ENCODE results near the gene TMEM53.

The TMEM53 gene

GRCh38 chr1:44621841-44622286, 52.4 kb downstream of the TMEM53 start:
- H3K23ac ChIP-seq (ENCODE audit: low read length), result no peak overlapping the region
- no peak for DNase-seq
- no peak overlapping the region for H3K27ac ChIP-seq (ENCODE audit: low read depth, low read length)
- no peak overlapping the region for H3K4me3 ChIP-seq (ENCODE audit: low read length)
- no peak overlapping the region for H4K5ac ChIP-seq (ENCODE audit: low read length)
- H2BK120ac ChIP-seq (ENCODE audit: low read depth, low read length), result no peak overlapping the region
- no peaks in the 10 kb centered on the region for H3K36me3 ChIP-seq (ENCODE audit: control insufficient read depth, insufficient read depth, low read length)
- H3K79me2 ChIP-seq (ENCODE audit: control insufficient read depth, insufficient read depth, low read length), result no peaks in the 10 kb centered on the region
- no peak overlapping the region for H4K8ac ChIP-seq (ENCODE audit: low read depth, low read length)
- H2BK15ac ChIP-seq (replicated peaks; ENCODE audit: low read depth), result no peak overlapping the region
- H3K18ac ChIP-seq (ENCODE audit: low read length), result no peak overlapping the region
- H3K79me1 ChIP-seq (ENCODE audit: low read length), result no peaks in the 10 kb centered on the region
- peaks cover under 1% of the 10 kb centered on the region for H3K27me3 ChIP-seq (ENCODE audit: insufficient read depth, low read length, poor library complexity)
- H2BK5ac ChIP-seq (ENCODE audit: low read length), result no peak overlapping the region
- no peaks in the 10 kb centered on the region for H3K4me1 ChIP-seq (ENCODE audit: control insufficient read depth, low read depth, low read length)
- no peak overlapping the region for H3K9ac ChIP-seq (ENCODE audit: low read length)
- no peak overlapping the region for H3K4ac ChIP-seq (ENCODE audit: low read depth, low read length)
- no CpG with 5 or more reads among the region's 15 CpGs for WGBS (ENCODE audit: extremely low coverage, insufficient coverage, low lambda C conversion rate)
- no peak overlapping the region for H3K4me2 ChIP-seq (ENCODE audit: low read length)
- H2AK5ac ChIP-seq (ENCODE audit: low read length), result no peak overlapping the region
- no peak overlapping the region for H3K56ac ChIP-seq (ENCODE audit: low read length)

- Histone ChIP-seq H3K4me3 (ENCODE audit: low read length) (no peak overlapping the region), H3K9ac (ENCODE audit: low read length) (no peak overlapping the region), H3K36me3 (ENCODE audit: control insufficient read depth, insufficient read depth, low read length) (no peaks in the 10 kb centered on the region), H3K4me1 (ENCODE audit: control insufficient read depth, low read depth, low read length) (no peaks in the 10 kb centered on the region), H2AK5ac (ENCODE audit: low read length) (no peak overlapping the region), H2BK15ac (replicated peaks; ENCODE audit: low read depth) (no peak overlapping the region), H3K56ac (ENCODE audit: low read length) (no peak overlapping the region), H3K23ac (ENCODE audit: low read length) (no peak overlapping the region), H3K79me2 (ENCODE audit: control insufficient read depth, insufficient read depth, low read length) (no peaks in the 10 kb centered on the region), H3K79me1 (ENCODE audit: low read length) (no peaks in the 10 kb centered on the region), H2BK120ac (ENCODE audit: low read depth, low read length) (no peak overlapping the region), H4K8ac (ENCODE audit: low read depth, low read length) (no peak overlapping the region), H2BK5ac (ENCODE audit: low read length) (no peak overlapping the region), H3K27me3 (ENCODE audit: insufficient read depth, low read length, poor library complexity) (peaks cover 3% of the 10 kb centered on the region), H4K5ac (ENCODE audit: low read length) (no peak overlapping the region), H3K27ac (ENCODE audit: low read depth, low read length) (no peak overlapping the region), H3K4ac (ENCODE audit: low read depth, low read length) (no peak overlapping the region), H3K18ac (ENCODE audit: low read length) (no peak overlapping the region), H3K4me2 (ENCODE audit: low read length) (no peak overlapping the region)
- no CpG with 5 or more reads among the region's 3 CpGs for WGBS (ENCODE audit: extremely low coverage, insufficient coverage, low lambda C conversion rate)
- DNase-seq, result no peak
Measured at GRCh38 chr1:44620072-44620471, 54.2 kb downstream of the TMEM53 start.

DNA sequence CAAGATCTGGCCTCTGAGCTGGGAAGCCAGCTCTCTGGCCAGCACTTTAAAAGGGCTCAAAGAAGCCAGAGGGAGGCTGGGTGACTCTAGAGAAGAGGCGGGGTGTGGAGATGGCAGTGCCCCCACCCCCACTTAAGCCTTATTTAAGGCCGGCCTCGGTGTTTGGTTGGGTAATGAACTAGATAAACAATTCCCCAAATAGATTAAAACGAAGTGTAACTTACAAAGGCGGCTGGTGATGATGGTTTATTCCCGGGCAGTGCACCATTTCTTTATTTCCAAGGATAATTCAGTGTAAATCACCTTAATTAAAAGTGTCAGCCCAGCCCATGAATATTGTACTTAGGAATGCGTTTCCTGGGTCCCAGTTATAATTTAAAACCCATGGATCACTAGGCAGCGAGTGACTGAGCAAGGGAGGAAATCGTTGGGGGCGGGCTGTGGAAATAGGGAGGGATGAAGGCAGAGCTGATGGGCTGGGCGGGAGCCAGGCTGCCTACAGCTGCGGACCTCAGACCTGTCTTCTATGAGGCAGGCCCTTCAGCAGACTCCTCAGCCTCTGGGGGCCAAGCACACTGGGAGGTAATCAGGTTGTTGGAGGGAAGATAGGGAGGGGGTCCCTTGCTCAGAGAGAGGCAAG, 54.9 kb downstream of the TMEM53 start:
- Histone ChIP-seq H3K56ac (ENCODE audit: low read length) (no peak overlapping the region), H2BK5ac (ENCODE audit: low read length) (no peak overlapping the region), H3K4me1 (ENCODE audit: control insufficient read depth, low read depth, low read length) (no peaks in the 10 kb centered on the region), H4K5ac (ENCODE audit: low read length) (no peak overlapping the region), H3K23ac (ENCODE audit: low read length) (no peak overlapping the region), H3K4ac (ENCODE audit: low read depth, low read length) (no peak overlapping the region), H3K9ac (ENCODE audit: low read length) (no peak overlapping the region), H3K79me2 (ENCODE audit: control insufficient read depth, insufficient read depth, low read length) (no peaks in the 10 kb centered on the region), H3K27me3 (ENCODE audit: insufficient read depth, low read length, poor library complexity) (peaks cover 3% of the 10 kb centered on the region), H2AK5ac (ENCODE audit: low read length) (no peak overlapping the region), H4K8ac (ENCODE audit: low read depth, low read length) (no peak overlapping the region), H3K36me3 (ENCODE audit: control insufficient read depth, insufficient read depth, low read length) (no peaks in the 10 kb centered on the region), H3K79me1 (ENCODE audit: low read length) (no peaks in the 10 kb centered on the region), H3K27ac (ENCODE audit: low read depth, low read length) (no peak overlapping the region), H2BK15ac (replicated peaks; ENCODE audit: low read depth) (no peak overlapping the region), H3K18ac (ENCODE audit: low read length) (no peak overlapping the region), H3K4me3 (ENCODE audit: low read length) (no peak overlapping the region), H3K4me2 (ENCODE audit: low read length) (no peak overlapping the region), H2BK120ac (ENCODE audit: low read depth, low read length) (no peak overlapping the region)
- DNase-seq, result no peak
- WGBS (ENCODE audit: extremely low coverage, insufficient coverage, low lambda C conversion rate), result no CpG with 5 or more reads among the region's 12 CpGs

- no peak overlapping the region for H2BK120ac ChIP-seq (ENCODE audit: low read depth, low read length)
- H3K4ac ChIP-seq (ENCODE audit: low read depth, low read length), result no peak overlapping the region
- no peak overlapping the region for H4K5ac ChIP-seq (ENCODE audit: low read length)
- H2BK5ac ChIP-seq (ENCODE audit: low read length), result no peak overlapping the region
- WGBS (ENCODE audit: extremely low coverage, insufficient coverage, low lambda C conversion rate), result no CpG with 5 or more reads among the region's 1 CpG
- no peaks in the 10 kb centered on the region for H3K79me1 ChIP-seq (ENCODE audit: low read length)
- H3K4me1 ChIP-seq (ENCODE audit: control insufficient read depth, low read depth, low read length), result no peaks in the 10 kb centered on the region
- H3K36me3 ChIP-seq (ENCODE audit: control insufficient read depth, insufficient read depth, low read length), result no peaks in the 10 kb centered on the region
- no peak overlapping the region for H3K27ac ChIP-seq (ENCODE audit: low read depth, low read length)
- no peak for DNase-seq
- H3K79me2 ChIP-seq (ENCODE audit: control insufficient read depth, insufficient read depth, low read length), result no peaks in the 10 kb centered on the region
- no peak overlapping the region for H2AK5ac ChIP-seq (ENCODE audit: low read length)
- no peak overlapping the region for H3K4me3 ChIP-seq (ENCODE audit: low read length)
- H3K23ac ChIP-seq (ENCODE audit: low read length), result no peak overlapping the region
- no peak overlapping the region for H4K8ac ChIP-seq (ENCODE audit: low read depth, low read length)
- H3K27me3 ChIP-seq (ENCODE audit: insufficient read depth, low read length, poor library complexity), result peaks cover 3% of the 10 kb centered on the region
- H3K4me2 ChIP-seq (ENCODE audit: low read length), result no peak overlapping the region
- no peak overlapping the region for H3K56ac ChIP-seq (ENCODE audit: low read length)
- H2BK15ac ChIP-seq (replicated peaks; ENCODE audit: low read depth), result no peak overlapping the region
- no peak overlapping the region for H3K9ac ChIP-seq (ENCODE audit: low read length)
- H3K18ac ChIP-seq (ENCODE audit: low read length), result no peak overlapping the region
Measured at GRCh38 chr1:44617703-44618029, 56.6 kb downstream of the TMEM53 start.

- no peaks in the 10 kb centered on the region for H3K79me1 ChIP-seq (ENCODE audit: low read length)
- H3K23ac ChIP-seq (ENCODE audit: low read length), result no peak overlapping the region
- H3K18ac ChIP-seq (ENCODE audit: low read length), result no peak overlapping the region
- DNase-seq, result peak; percentile 13
- H2AK5ac ChIP-seq (ENCODE audit: low read length), result no peak overlapping the region
- H3K4me2 ChIP-seq (ENCODE audit: low read length), result peak overlapping the region; percentile 59
- H3K4me1 ChIP-seq (ENCODE audit: control insufficient read depth, low read depth, low read length), result no peaks in the 10 kb centered on the region
- no peak overlapping the region for H3K27ac ChIP-seq (ENCODE audit: low read depth, low read length)
- peaks cover 3% of the 10 kb centered on the region for H3K27me3 ChIP-seq (ENCODE audit: insufficient read depth, low read length, poor library complexity)
- no peak overlapping the region for H3K4me3 ChIP-seq (ENCODE audit: low read length)
- H2BK5ac ChIP-seq (ENCODE audit: low read length), result no peak overlapping the region
- no peak overlapping the region for H2BK120ac ChIP-seq (ENCODE audit: low read depth, low read length)
- no peaks in the 10 kb centered on the region for H3K79me2 ChIP-seq (ENCODE audit: control insufficient read depth, insufficient read depth, low read length)
- WGBS (ENCODE audit: extremely low coverage, insufficient coverage, low lambda C conversion rate), result no CpG with 5 or more reads among the region's 63 CpGs
- H3K4ac ChIP-seq (ENCODE audit: low read depth, low read length), result no peak overlapping the region
- no peak overlapping the region for H4K5ac ChIP-seq (ENCODE audit: low read length)
- H4K8ac ChIP-seq (ENCODE audit: low read depth, low read length), result no peak overlapping the region
- no peaks in the 10 kb centered on the region for H3K36me3 ChIP-seq (ENCODE audit: control insufficient read depth, insufficient read depth, low read length)
- H3K56ac ChIP-seq (ENCODE audit: low read length), result peak overlapping the region; percentile 62
- H2BK15ac ChIP-seq (replicated peaks; ENCODE audit: low read depth), result no peak overlapping the region
- peak overlapping the region; percentile 22 for H3K9ac ChIP-seq (ENCODE audit: low read length)
Measured at GRCh38 chr1:44616991-44617702, 57.1 kb downstream of the TMEM53 start.
